Gastrocnemius medialis (tissue), 4 donors: Measurements from ENCODE around the gene C17orf114.

Source experiments
- ATAC-seq, 2 donors: fragments of 150-250 bp; one replicate each; pipeline ENCODE4 v1.9.1; 2016
- DNase-seq, 2 donors: peaks; one replicate each; pipeline ENCODE4 v3.0.0-alpha.2; 2019
- H3K27ac ChIP-seq, 4 donors: fragments of 200-600 bp; sonication (generic); 1 replicate in 1 of 4; 2 replicates in 3 of 4; pipeline ENCODE4 v1.5.1; 2016 to 2018; ENCODE audit warnings: mild to moderate bottlenecking in 2 of 4, moderate library complexity in 1 of 4
- H3K27me3 ChIP-seq, 3 donors: fragments of 200-600 bp; sonication (generic) in 2 of 3; 1 replicate in 1 of 3; 2 replicates in 2 of 3; pipeline versions ENCODE4 v1.5.1 to v1.6.0; 2016 to 2019; ENCODE audit warnings: mild to moderate bottlenecking in 1 of 3, moderate library complexity in 1 of 3
- H3K36me3 ChIP-seq, 2 donors: fragments of 200-600 bp; sonication (generic) in 1 of 2; one replicate each; pipeline ENCODE4 v1.5.1; 2017 to 2018
- H3K4me1 ChIP-seq, 2 donors: fragments of 200-600 bp; sonication (generic) in 1 of 2; one replicate each; pipeline ENCODE4 v1.5.1; 2016 to 2017; ENCODE audit warnings: mild to moderate bottlenecking in 2 of 2
- H3K4me3 ChIP-seq, 4 donors: fragments of 200-600 bp; sonication (generic) in 3 of 4; 1 replicate in 1 of 4; 2 replicates in 3 of 4; pipeline ENCODE4 v1.5.1; 2016 to 2019; ENCODE audit warnings: mild to moderate bottlenecking in 2 of 4
- H3K9me3 ChIP-seq, 3 donors: fragments of 200-600 bp; sonication (generic) in 2 of 3; 1 replicate in 1 of 3; 2 replicates in 2 of 3; pipeline ENCODE4 v1.5.1; 2016 to 2019
- CTCF ChIP-seq, 5 experiments: fragments of 450-650 bp in 3 of 5; fragments of 200-600 bp in 2 of 5; sonication (generic) in 2 of 5; IDR thresholded peaks in 4 of 5; conservative IDR thresholded peaks in 1 of 5; 1 replicate in 4 of 5; 2 replicates in 1 of 5; pipeline ENCODE4 v1.5.1; 2016 to 2019; ENCODE audit warnings: antibody characterized with exemption in 5 of 5, mild to moderate bottlenecking in 3 of 5, moderate library complexity in 3 of 5
- POLR2A ChIP-seq, 2 donors: fragments of 450-650 bp; IDR thresholded peaks; one replicate each; pipeline ENCODE4 v1.6.1; 2017; ENCODE audit warnings: antibody characterized with exemption in 2 of 2, mild to moderate bottlenecking in 2 of 2, moderate library complexity in 2 of 2
- in situ Hi-C, 4 donors: fragments of 200-750 bp; cut with MboI; loops; one replicate each; pipeline versions ENCODE4 v1.15.0 to v1.8.0; 2017; ENCODE audit warnings: low sequenced_read_pairs in 4 of 4
- intact Hi-C: fragments of 100-400 bp; cut with DNase I; formaldehyde crosslinking; loops from one replicate; pipeline ENCODE4 v1.15.1; 2023; ENCODE audit warnings: low total_unique reads

C17orf114 gene

GRCh38 chr17:4810696-4811290, 8.7 kb upstream of the C17orf114 start:
- H3K4me3 ChIP-seq = no peak overlapping the region
- no peak overlapping the region for H3K27ac ChIP-seq
- no peaks in the 10 kb centered on the region for H3K27me3 ChIP-seq
- peaks cover 15 to 29% of the 10 kb centered on the region in 2 donors for H3K4me1 ChIP-seq
- in situ Hi-C loops (no loop called here), intact Hi-C loops (no loop called here)
- H3K36me3 ChIP-seq = no peaks in the 10 kb centered on the region
- ATAC-seq = no peak
- TF ChIP-seq POLR2A (IDR thresholded peaks at IDR 0.05) = no peak
- TF ChIP-seq CTCF (IDR thresholded peaks at IDR 0.05 in 4 of 5, conservative IDR thresholded peaks at IDR 0.05 in 1 of 5) = no peak
- no peaks in the 10 kb centered on the region for H3K9me3 ChIP-seq
- no peak for DNase-seq

- H3K4me1 ChIP-seq = peaks cover 15 to 29% of the 10 kb centered on the region in 2 donors
- no peaks in the 10 kb centered on the region for H3K9me3 ChIP-seq
- TF ChIP-seq POLR2A (IDR thresholded peaks at IDR 0.05) = no peak
- TF ChIP-seq CTCF (IDR thresholded peaks at IDR 0.05 in 4 of 5, conservative IDR thresholded peaks at IDR 0.05 in 1 of 5) = no peak
- in situ Hi-C loops = no loop called here
- intact Hi-C loops = loop anchor here (5.0 kb wide), 1 partner anchor 96 kb away; the partner anchor contains the start of gene ARRB2
- peak; percentile 16 to 49 for ATAC-seq
- peak in 1 of 2 donors; percentile 48 for DNase-seq
- H3K4me3 ChIP-seq = no peak overlapping the region
- no peaks in the 10 kb centered on the region for H3K27me3 ChIP-seq
- no peaks in the 10 kb centered on the region for H3K36me3 ChIP-seq
- no peak overlapping the region for H3K27ac ChIP-seq
Observed at GRCh38 chr17:4808378-4808767, 6.2 kb upstream of the C17orf114 start.

- peak overlapping the region; percentile 76 to 97 (median 81) for H3K4me3 ChIP-seq
- H3K4me1 ChIP-seq = peaks cover 10 to 27% of the 10 kb centered on the region in 2 donors
- DNase-seq (no peak), ATAC-seq (peak in 1 of 2 donors; percentile 8)
- no peaks in the 10 kb centered on the region for H3K36me3 ChIP-seq
- TF ChIP-seq CTCF (IDR thresholded peaks at IDR 0.05 in 4 of 5, conservative IDR thresholded peaks at IDR 0.05 in 1 of 5) = no peak
- no peak for TF ChIP-seq POLR2A (IDR thresholded peaks at IDR 0.05)
- intact Hi-C loops (loop anchor here (1.0 to 5.0 kb wide), 3 partner anchors 17 to 95 kb away; partner anchors contain the start of genes ARRB2 and MINK1), in situ Hi-C loops (no loop called here)
- no peaks in the 10 kb centered on the region for H3K9me3 ChIP-seq
- no peaks in the 10 kb centered on the region for H3K27me3 ChIP-seq
- peak overlapping the region in 3 of 4 donors; percentile 70 to 81 (median 73) for H3K27ac ChIP-seq
Observed at GRCh38 chr17:4807605-4808377, 5.7 kb upstream of the C17orf114 start.

- Histone ChIP-seq H3K36me3 (no peaks in the 10 kb centered on the region), H3K27me3 (no peaks in the 10 kb centered on the region), H3K9me3 (no peaks in the 10 kb centered on the region), H3K4me1 (peaks cover 9 to 23% of the 10 kb centered on the region in 2 donors), H3K4me3 (peak within 1 kb of the TSS; percentile 76 to 97 (median 81)), H3K27ac (peak within 1 kb of the TSS; percentile 70 to 81 (median 76))
- peak; percentile 65 to 70 for DNase-seq
- ATAC-seq = peak; percentile 94 to 95
- intact Hi-C loops = loop anchor here (1.0 to 5.0 kb wide), 3 partner anchors 17 to 95 kb away; partner anchors contain the start of genes ARRB2 and MINK1
- in situ Hi-C loops = no loop called here
- TF ChIP-seq POLR2A (IDR thresholded peaks at IDR 0.05) (peak; percentile 34 to 50), CTCF (IDR thresholded peaks at IDR 0.05 in 4 of 5, conservative IDR thresholded peaks at IDR 0.05 in 1 of 5) (no peak)
Observed at GRCh38 chr17:4806777-4807604, 4.9 kb upstream of the C17orf114 start, which contains the start of gene PLD2. PLD2 (plus strand) TSS chr17:4807152; CDS start chr17:4807773, 621 bp downstream.
